K562 (cell line): ENCODE measurements around the gene CARD10. TPM values are rescaled to one million over a fixed set of nuclear protein-coding genes. Genes with fewer than 3 reads are reported as not detected.
A peak's percentile ranks its signal among the peaks of the same experiment; 100 is the strongest.

Experiments
- CCAR2 ChIP-seq: fragments of 200-400 bp; formaldehyde crosslinking; IDR thresholded peaks from 2 replicates; pipeline ENCODE4 v1.6.1; 2017; ENCODE audit warnings: mild to moderate bottlenecking, low read depth, low read length
- CSDE1 ChIP-seq, 2 experiments: fragments of 450-650 bp; IDR thresholded peaks; 2 replicates each; pipeline ENCODE4 v1.6.1; 2016; ENCODE audit warnings: mild to moderate bottlenecking in 1 of 2
- EGR1 ChIP-seq: fragments of 450-650 bp; conservative IDR thresholded peaks from 2 replicates; pipeline ENCODE4 v1.6.1; 2017; ENCODE audit warnings: mild to moderate bottlenecking
- ELF4 ChIP-seq: fragments of 450-650 bp; formaldehyde crosslinking; IDR thresholded peaks from 2 replicates; pipeline ENCODE4 v1.4.0; 2022; ENCODE audit warnings: missing genetic modification characterization
- ETV5 ChIP-seq: sonication (generic); formaldehyde crosslinking; IDR thresholded peaks from 2 replicates; pipeline ENCODE4 v1.4.0; 2020; ENCODE audit warnings: low read depth, mild to moderate bottlenecking, missing genetic modification reagents
- GABPA ChIP-seq: fragments of 200-800 bp; sonication (Bioruptor generic); conservative IDR thresholded peaks from 2 replicates; pipeline ENCODE4 v1.6.1; 2016; ENCODE audit warnings: low read depth, missing genetic modification characterization, missing compliant biosample characterization
- HMG20B ChIP-seq: fragments of 250-450 bp; sonication (Bioruptor Pico); IDR thresholded peaks from 2 replicates; pipeline ENCODE4 v1.5.0; 2021; ENCODE audit warnings: mild to moderate bottlenecking
- MCM5 ChIP-seq: fragments of 450-650 bp; IDR thresholded peaks from 2 replicates; pipeline ENCODE4 v1.6.1; 2016; ENCODE audit warnings: low read depth
- NFYB ChIP-seq: IDR thresholded peaks from 2 replicates; pipeline ENCODE4 v1.6.1; 2011; ENCODE audit warnings: mild to moderate bottlenecking, moderate library complexity; ENCODE audit not compliant: insufficient read length; ENCODE audit errors: extremely low read depth
- PHF21A ChIP-seq: fragments of 450-650 bp; IDR thresholded peaks from 2 replicates; pipeline ENCODE4 v1.6.1; 2017; ENCODE audit warnings: low read depth, borderline replicate concordance
- POLR2AphosphoS5 ChIP-seq: IDR thresholded peaks from 2 replicates; pipeline ENCODE4 v1.6.1; 2011; ENCODE audit warnings: mild to moderate bottlenecking, low read depth, low read length, moderate library complexity; ENCODE audit not compliant: control insufficient read depth, insufficient read depth
- STAG1 ChIP-seq: sonication (generic); formaldehyde crosslinking; IDR thresholded peaks from 2 replicates; pipeline ENCODE4 v1.5.0; 2020; ENCODE audit warnings: missing genetic modification reagents, borderline replicate concordance
- STAT5A ChIP-seq: IDR thresholded peaks from 2 replicates; pipeline ENCODE4 v1.6.1; 2012; ENCODE audit warnings: low read length, inconsistent platforms, borderline replicate concordance
- TBL1XR1 ChIP-seq, 2 experiments: IDR thresholded peaks; 2 replicates each; pipeline ENCODE4 v1.6.1; 2012; ENCODE audit warnings: improper control_type of control experiment in 2 of 2, low read length in 2 of 2, mild to moderate bottlenecking in 1 of 2
- TCFL5 ChIP-seq: fragments of 250-450 bp; sonication (Bioruptor Pico); conservative IDR thresholded peaks from 2 replicates; pipeline ENCODE4 v1.6.1; 2021; ENCODE audit warnings: mild to moderate bottlenecking, moderate library complexity, matching md5 sums
- TRIM24 ChIP-seq, 2 experiments: fragments of 450-650 bp; IDR thresholded peaks; 2 replicates each; pipeline ENCODE4 v1.6.1; 2016
- USF1 ChIP-seq: sonication (generic); formaldehyde crosslinking; IDR thresholded peaks from 2 replicates; pipeline ENCODE4 v1.9.0; 2022; ENCODE audit warnings: mild to moderate bottlenecking, missing genetic modification reagents
- WHSC1 ChIP-seq: IDR thresholded peaks from one replicate; pipeline ENCODE4 v1.6.1; 2012; ENCODE audit warnings: low read length, control low read depth, inconsistent platforms
- ZBED1 ChIP-seq: IDR thresholded peaks from 2 replicates; pipeline ENCODE4 v1.6.1; 2014
- ZBTB9 ChIP-seq: fragments of 450-650 bp; formaldehyde crosslinking; IDR thresholded peaks from 2 replicates; pipeline ENCODE4 v1.4.0; 2020; ENCODE audit warnings: mild to moderate bottlenecking, moderate library complexity
- ZFP91 ChIP-seq: sonication (generic); formaldehyde crosslinking; IDR thresholded peaks from 2 replicates; pipeline ENCODE4 v1.8.0; 2022; ENCODE audit warnings: mild to moderate bottlenecking, missing genetic modification reagents
- ZNF12 ChIP-seq: sonication (generic); formaldehyde crosslinking; IDR thresholded peaks from 2 replicates; pipeline ENCODE4 v1.4.0; 2020; ENCODE audit warnings: mild to moderate bottlenecking, missing genetic modification reagents
- ZNF408 ChIP-seq: fragments of 250-450 bp; sonication (Bioruptor Pico); IDR thresholded peaks from 2 replicates; pipeline ENCODE4 v1.4.0; 2020; ENCODE audit warnings: low read depth, mild to moderate bottlenecking, moderate library complexity
- ZNF609 ChIP-seq: sonication (generic); formaldehyde crosslinking; IDR thresholded peaks from 2 replicates; pipeline ENCODE4 v1.8.1; 2023; ENCODE audit warnings: missing genetic modification reagents, mild to moderate bottlenecking, borderline replicate concordance
- polyA plus RNA-seq, 8 experiments: library from polyadenylated mRNA; depleted of rRNA in 4 of 8; stranded (reverse) in 5 of 8; unstranded in 3 of 8; fragments of >200 nt; fragmentation: Nextera tagmentation in 2 of 8; fragmentation: Illumina TruSeq in 1 of 8; extraction: Ambion mirVana in 2 of 8; extraction: Trizol in 1 of 8; gene quantifications; 2 replicates each; pipeline versions ENCODE4 v1.2.1 to v1.2.3, GENCODE V29; 2011 to 2014; ENCODE audit warnings: inconsistent platforms in 1 of 8, missing spikeins in 1 of 8
- total RNA-seq, 7 experiments: library from RNA; depleted of rRNA in 6 of 7; stranded (reverse); fragments of >200 nt in 6 of 7; fragmentation: Illumina TruSeq in 2 of 7; extraction: Trizol in 2 of 7; gene quantifications; 2 replicates each; pipeline versions ENCODE4 v1.2.1 to v1.2.3, GENCODE V29; 2011 to 2021; ENCODE audit warnings: low replicate concordance in 1 of 7

Gene CARD10
- total and polyA plus RNA-seq, 9 of the 15 experiments (the other 6 are each of a cell fraction or from before 2014, with no cell fraction given), result 0.13 to 5.8 (median 1.6) TPM

- TF ChIP-seq ZBTB9, result no peak
- no peak for TF ChIP-seq NFYB
- no peak for TF ChIP-seq ZNF408 (CRISPR knock-in tag)
- TF ChIP-seq WHSC1, result no peak
- no peak for TF ChIP-seq ZFP91 (CRISPR knock-in tag)
- TF ChIP-seq USF1 (CRISPR knock-in tag), result peak; percentile 61
- no peak for TF ChIP-seq CSDE1 (IDR thresholded peaks at IDR 0.05)
- no peak for TF ChIP-seq TBL1XR1 (IDR thresholded peaks at IDR 0.05; ENCODE audit: low read length in 2 of 2)
- no peak for TF ChIP-seq ZNF12
- no peak for TF ChIP-seq ELF4 (CRISPR knock-in tag)
- TF ChIP-seq ZBED1, result no peak
- TF ChIP-seq ETV5 (CRISPR knock-in tag), result no peak
- no peak for TF ChIP-seq ZNF609 (CRISPR knock-in tag)
- TF ChIP-seq TCFL5 (CRISPR knock-in tag), result no peak
- no peak for TF ChIP-seq POLR2AphosphoS5
- no peak for TF ChIP-seq STAT5A
- no peak for TF ChIP-seq STAG1 (CRISPR knock-in tag)
- TF ChIP-seq MCM5, result no peak
- no peak for TF ChIP-seq CCAR2
- peak; percentile 38; the same call in 1 of the 2 replicates for TF ChIP-seq GABPA
- TF ChIP-seq HMG20B (CRISPR knock-in tag), result no peak
- no peak for TF ChIP-seq TRIM24 (IDR thresholded peaks at IDR 0.05)
- TF ChIP-seq EGR1, result no peak
- no peak for TF ChIP-seq PHF21A
These were observed 76.7 kb downstream of the CARD10 start (continued) for GRCh38 chr22:37442537-37442936.
